ENCODE data around the gene RAB2B. TPM values are rescaled to one million over a fixed set of nuclear protein-coding genes. Genes with fewer than 3 reads are reported as not detected.

Gene RAB2B
- total RNA-seq (10 to 100 TPM; 22.7 to 28.5 (median 26.9) TPM), polyA plus RNA-seq (10 to 100 TPM in 1 of 3 donors, 1 to 10 TPM in 2; 6.7 to 10.8 (median 10.0) TPM)

GRCh38 chr14:21476925-21477681 is at the start of gene RAB2B, which contains the start of gene TOX4:
Gene RAB2B (minus strand): TSS chr14:21476959. CDS start chr14:21476872, 87 bp downstream.
Gene TOX4 (plus strand): TSS chr14:21477195. CDS start chr14:21477279, 84 bp downstream.
- WGBS, 2 donors, result 1% methylated on average over 49 of the region's 49 CpGs
- Histone ChIP-seq H3K27me3 (no peaks in the 10 kb centered on the region), H3K36me3 (peaks cover 3 to 42% (median 9%) of the 10 kb centered on the region in 4 donors)

GRCh38 chr14:21525962-21526671 is 49.4 kb upstream of the RAB2B start, which contains the start of gene SALL2:
Gene SALL2 (minus strand): TSS chr14:21526346. CDS start chr14:21526127, 219 bp downstream.
- Histone ChIP-seq H3K4me3 (peak within 1 kb of the TSS; percentile 90 to 95 (median 94)), H3K27me3 (no peaks in the 10 kb centered on the region), H3K9me3 (no peaks in the 10 kb centered on the region), H3K4me1 (peaks cover 0 to 18% (median 14%) of the 10 kb centered on the region in 4 donors), H3K36me3 (peaks cover 0 to 9% (median 0%) of the 10 kb centered on the region in 4 donors), H3K27ac (peak within 1 kb of the TSS; percentile 78 to 89 (median 88))
- DNase-seq, result peak; percentile 94
- WGBS, 2 donors, result 1% methylated on average over 43 of the region's 43 CpGs
- TF ChIP-seq POLR2A (IDR thresholded peaks at IDR 0.05), result peak in 1 of 2 donors; percentile 10
- TF ChIP-seq EP300 (IDR thresholded peaks at IDR 0.05), result no peak
- TF ChIP-seq POLR2AphosphoS5 (IDR thresholded peaks at IDR 0.05), result peak; percentile 22 to 76 (median 60)
- TF ChIP-seq, protein P1, sequence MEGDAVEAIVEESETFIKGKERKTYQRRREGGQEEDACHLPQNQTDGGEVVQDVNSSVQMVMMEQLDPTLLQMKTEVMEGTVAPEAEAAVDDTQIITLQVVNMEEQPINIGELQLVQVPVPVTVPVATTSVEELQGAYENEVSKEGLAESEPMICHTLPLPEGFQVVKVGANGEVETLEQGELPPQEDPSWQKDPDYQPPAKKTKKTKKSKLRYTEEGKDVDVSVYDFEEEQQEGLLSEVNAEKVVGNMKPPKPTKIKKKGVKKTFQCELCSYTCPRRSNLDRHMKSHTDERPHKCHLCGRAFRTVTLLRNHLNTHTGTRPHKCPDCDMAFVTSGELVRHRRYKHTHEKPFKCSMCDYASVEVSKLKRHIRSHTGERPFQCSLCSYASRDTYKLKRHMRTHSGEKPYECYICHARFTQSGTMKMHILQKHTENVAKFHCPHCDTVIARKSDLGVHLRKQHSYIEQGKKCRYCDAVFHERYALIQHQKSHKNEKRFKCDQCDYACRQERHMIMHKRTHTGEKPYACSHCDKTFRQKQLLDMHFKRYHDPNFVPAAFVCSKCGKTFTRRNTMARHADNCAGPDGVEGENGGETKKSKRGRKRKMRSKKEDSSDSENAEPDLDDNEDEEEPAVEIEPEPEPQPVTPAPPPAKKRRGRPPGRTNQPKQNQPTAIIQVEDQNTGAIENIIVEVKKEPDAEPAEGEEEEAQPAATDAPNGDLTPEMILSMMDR (IDR thresholded peaks at IDR 0.05), result no peak
- intact Hi-C loops (cut with DNase I), result loop anchor here (2.0 kb wide), 1 partner anchor 15 kb away; the partner anchor contains the start of gene METTL3

More at GRCh38 chr14:21476925-21477681, at the start of gene RAB2B, which contains the start of gene TOX4:
- no peak for TF ChIP-seq EP300 (IDR thresholded peaks at IDR 0.05)
- TF ChIP-seq POLR2AphosphoS5 (IDR thresholded peaks at IDR 0.05), result peak; percentile 88 to 97 (median 94)
- peak; percentile 82 to 85 for TF ChIP-seq POLR2A (IDR thresholded peaks at IDR 0.05)
- TF ChIP-seq, protein P1 (IDR thresholded peaks at IDR 0.05), result peak; percentile 96 to 100 (median 100)
- H3K9me3 ChIP-seq, result no peaks in the 10 kb centered on the region
- H3K4me1 ChIP-seq, result peaks cover 0 to 27% (median 23%) of the 10 kb centered on the region in 4 donors
- H3K4me3 ChIP-seq, result peak within 1 kb of the TSS; percentile 68 to 86 (median 72)
- H3K27ac ChIP-seq, result peak within 1 kb of the TSS; percentile 84 to 90 (median 86)
- peak; percentile 98 for DNase-seq
- intact Hi-C loops (cut with DNase I), result loop anchor here (1.0 to 10.0 kb wide), 4 partner anchors 21 to 792 kb away; partner anchors contain the start of genes ANG, CHD8, METTL3 and RNASE4

DNA sequence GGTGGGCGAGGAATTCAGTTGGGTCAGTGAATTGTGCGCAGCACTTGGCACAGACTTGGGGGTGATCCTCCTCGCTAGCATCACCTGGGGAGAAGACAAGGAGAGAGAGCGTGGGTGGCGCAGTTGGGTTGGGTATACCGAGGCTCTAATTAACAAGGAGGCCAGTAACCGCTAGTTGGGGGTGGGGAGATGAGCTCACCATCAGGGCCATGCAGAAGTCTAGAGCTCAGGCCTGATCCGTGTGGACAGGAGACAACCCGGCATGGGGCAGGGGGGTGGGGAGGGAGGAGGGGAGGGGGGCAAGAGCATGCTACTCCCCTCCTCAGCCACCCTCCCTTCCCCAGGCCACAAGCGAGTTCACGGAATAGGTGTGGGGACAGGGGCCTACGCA is 48.8 kb upstream of the RAB2B start:
- Histone ChIP-seq H3K9me3 (no peaks in the 10 kb centered on the region), H3K4me3 (peak overlapping the region; percentile 90 to 95 (median 94)), H3K27ac (peak overlapping the region; percentile 78 to 89 (median 88)), H3K27me3 (no peaks in the 10 kb centered on the region), H3K36me3 (peaks cover 0 to 9% (median 0%) of the 10 kb centered on the region in 4 donors), H3K4me1 (peaks cover 0 to 18% (median 14%) of the 10 kb centered on the region in 4 donors)
- 54% methylated on average over 10 to 12 of the region's 12 CpGs for WGBS, 2 donors
- DNase-seq, result no peak
- intact Hi-C loops (cut with DNase I), result no loop called here
- TF ChIP-seq POLR2A (IDR thresholded peaks at IDR 0.05), result no peak
- no peak for TF ChIP-seq POLR2AphosphoS5 (IDR thresholded peaks at IDR 0.05)
- no peak for TF ChIP-seq EP300 (IDR thresholded peaks at IDR 0.05)
- TF ChIP-seq, protein P1 (IDR thresholded peaks at IDR 0.05), result no peak

DNA sequence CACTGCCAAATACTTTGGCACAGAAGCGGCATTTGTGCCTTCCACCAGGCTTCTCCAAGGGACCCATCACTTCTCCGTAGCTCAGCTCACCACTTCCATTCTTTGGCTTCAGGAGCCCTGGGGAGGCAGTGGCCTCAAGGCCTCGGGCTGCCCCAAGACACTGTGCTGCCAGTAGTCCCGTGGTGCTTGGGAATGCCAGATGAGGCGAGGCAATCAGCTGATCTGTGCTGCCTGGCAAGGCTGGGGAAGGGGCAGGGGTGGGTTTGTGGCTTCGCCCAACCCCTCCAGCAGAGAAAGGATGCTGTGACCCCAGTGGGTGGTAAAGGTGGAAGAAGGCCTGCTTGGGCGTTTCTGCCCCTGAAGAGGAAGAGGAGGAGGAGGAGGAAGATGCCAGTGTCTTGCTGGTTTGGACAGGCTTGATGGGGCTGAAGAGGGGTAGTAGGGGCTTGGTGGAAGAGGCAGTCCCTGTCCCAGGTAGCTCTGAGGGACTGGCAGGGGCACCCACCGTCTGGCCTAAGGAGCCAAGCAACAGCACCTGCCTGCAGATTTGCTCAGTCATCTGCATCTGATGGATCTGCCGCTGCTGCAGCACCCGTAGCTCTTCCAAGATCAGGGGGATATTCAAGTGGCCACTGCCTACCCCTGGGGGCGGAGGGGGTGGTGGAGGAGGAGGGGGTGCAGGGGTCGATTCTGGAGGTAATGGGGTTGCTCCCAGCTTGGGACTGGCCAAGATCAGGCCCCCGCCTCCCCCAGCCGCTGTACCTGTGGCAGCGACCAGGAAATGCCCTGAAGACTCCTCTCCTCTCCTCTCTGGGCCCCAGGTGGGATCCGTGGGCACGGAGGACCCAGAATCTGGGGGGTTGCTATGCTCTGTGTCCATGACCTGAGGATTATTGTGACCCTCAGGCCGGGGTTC is 48.1 kb upstream of the RAB2B start:
- Histone ChIP-seq H3K9me3 (no peaks in the 10 kb centered on the region), H3K27me3 (no peaks in the 10 kb centered on the region), H3K4me3 (peak overlapping the region; percentile 90 to 95 (median 94)), H3K36me3 (peaks cover 0 to 9% (median 0%) of the 10 kb centered on the region in 4 donors), H3K4me1 (peaks cover 0 to 18% (median 14%) of the 10 kb centered on the region in 4 donors), H3K27ac (peak overlapping the region; percentile 78 to 89 (median 88))
- intact Hi-C loops (cut with DNase I), result no loop called here
- DNase-seq, result no peak
- WGBS, 2 donors, result 84 to 88% methylated on average over 18 of the region's 18 CpGs
- TF ChIP-seq POLR2AphosphoS5 (IDR thresholded peaks at IDR 0.05) (no peak), EP300 (IDR thresholded peaks at IDR 0.05) (no peak), POLR2A (IDR thresholded peaks at IDR 0.05) (no peak)
- TF ChIP-seq, protein P1 (IDR thresholded peaks at IDR 0.05), result no peak
